A172 (cell line): Measurements from ENCODE around the gene KCNF1. TPM values are rescaled to one million over a fixed set of nuclear protein-coding genes. Genes with fewer than 3 reads are reported as not detected.

ENCODE experiments used
- total RNA-seq: library from RNA; depleted of rRNA; stranded (reverse); fragments of >200 nt; shearing (Covaris generic); gene quantifications from 2 replicates; pipeline ENCODE4 v1.2.3, GENCODE V29; 2014; rRNA removed

Gene KCNF1
- total RNA-seq, 1 experiment from 2014 or later = 0.71 TPM

Other genes with a start within 250 kb of the KCNF1 start
- 56.4 and 57.2 TPM in 2 replicates for gene NOL10, start 222.0 kb upstream of the KCNF1 start, total RNA-seq
- gene ATP6V1C2, start 190.3 kb upstream of the KCNF1 start, total RNA-seq = 0.14 and 0.16 TPM in 2 replicates
- 418 and 492 TPM in 2 replicates for gene PDIA6, start 99.1 kb upstream of the KCNF1 start, total RNA-seq
- gene SLC66A3, start 243.5 kb downstream of the KCNF1 start, total RNA-seq = 26.2 and 29.7 TPM in 2 replicates